IMR-90 (cell line): ENCODE measurements around the gene HAVCR2.

Experiments
- BHLHE40 ChIP-seq: fragments of 150-350 bp; IDR thresholded peaks from 2 replicates; pipeline ENCODE4 v1.6.1; 2016; ENCODE audit warnings: mild to moderate bottlenecking, low read depth, low read length
- CEBPB ChIP-seq: IDR thresholded peaks from 2 replicates; pipeline ENCODE4 v1.6.1; 2012; ENCODE audit warnings: low read depth, low read length, improper control_type of control experiment
- CHD1 ChIP-seq: IDR thresholded peaks from 2 replicates; pipeline ENCODE4 v1.6.1; 2012; ENCODE audit warnings: low read depth, low read length, improper control_type of control experiment
- FOS ChIP-seq: fragments of 150-350 bp; IDR thresholded peaks from 2 replicates; pipeline ENCODE4 v1.6.1; 2016; ENCODE audit warnings: low read depth, low read length
- MAZ ChIP-seq: IDR thresholded peaks from 2 replicates; pipeline ENCODE4 v1.6.1; 2012; ENCODE audit warnings: low read depth, mild to moderate bottlenecking, low read length, improper control_type of control experiment, moderate library complexity, borderline replicate concordance
- MXI1 ChIP-seq: IDR thresholded peaks from 2 replicates; pipeline ENCODE4 v1.6.1; 2012; ENCODE audit warnings: low read depth, mild to moderate bottlenecking, low read length, moderate library complexity, borderline replicate concordance
- POLR2A ChIP-seq: IDR thresholded peaks from 2 replicates; pipeline ENCODE4 v1.6.1; 2012; ENCODE audit warnings: mild to moderate bottlenecking, low read depth, low read length
- RAD21 ChIP-seq: IDR thresholded peaks from 2 replicates; pipeline ENCODE4 v1.6.1; 2012; ENCODE audit warnings: low read length, improper control_type of control experiment
- RCOR1 ChIP-seq: IDR thresholded peaks from 2 replicates; pipeline ENCODE4 v1.6.1; 2012; ENCODE audit warnings: mild to moderate bottlenecking, low read length, improper control_type of control experiment; ENCODE audit not compliant: insufficient replicate concordance
- RFX5 ChIP-seq: IDR thresholded peaks from 2 replicates; pipeline ENCODE4 v1.8.0; 2012; ENCODE audit warnings: low read depth, mild to moderate bottlenecking, low read length, moderate library complexity
- TF ChIP-seq, protein P1 (sequence below): fragments of 150-350 bp; IDR thresholded peaks from 2 replicates; pipeline ENCODE4 v1.6.1; 2017; ENCODE audit warnings: mild to moderate bottlenecking, antibody characterized with exemption, low read length, low read depth
- TF ChIP-seq, protein P2 (sequence below): conservative IDR thresholded peaks from 2 replicates; pipeline ENCODE4 v1.5.1; 2012; ENCODE audit warnings: mild to moderate bottlenecking, low read depth, low read length, improper control_type of control experiment

DNA sequence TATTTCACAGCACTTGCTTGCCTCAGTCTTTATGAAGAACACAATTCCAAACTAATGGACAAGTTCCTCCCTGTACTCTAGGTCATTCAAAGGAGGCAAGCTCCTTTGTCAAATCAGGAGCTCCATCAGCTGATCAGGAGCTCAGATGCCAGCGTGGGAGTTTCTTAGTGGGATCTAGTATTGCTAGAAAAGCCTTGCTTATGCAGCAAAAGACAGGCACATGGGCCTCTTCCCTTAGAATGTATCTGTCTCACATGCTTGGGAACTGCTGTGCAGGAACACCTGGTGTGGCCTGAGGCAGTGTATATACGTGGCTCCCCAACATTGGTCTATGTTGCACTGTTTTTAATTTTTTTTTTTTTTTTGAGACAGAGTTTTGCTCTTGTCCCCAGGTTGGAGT is 28.6 kb downstream of the HAVCR2 start:
- TF ChIP-seq BHLHE40, result no peak
- TF ChIP-seq, protein P1, sequence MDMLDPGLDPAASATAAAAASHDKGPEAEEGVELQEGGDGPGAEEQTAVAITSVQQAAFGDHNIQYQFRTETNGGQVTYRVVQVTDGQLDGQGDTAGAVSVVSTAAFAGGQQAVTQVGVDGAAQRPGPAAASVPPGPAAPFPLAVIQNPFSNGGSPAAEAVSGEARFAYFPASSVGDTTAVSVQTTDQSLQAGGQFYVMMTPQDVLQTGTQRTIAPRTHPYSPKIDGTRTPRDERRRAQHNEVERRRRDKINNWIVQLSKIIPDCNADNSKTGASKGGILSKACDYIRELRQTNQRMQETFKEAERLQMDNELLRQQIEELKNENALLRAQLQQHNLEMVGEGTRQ, result no peak
- no peak for TF ChIP-seq RAD21
- TF ChIP-seq, protein P2, sequence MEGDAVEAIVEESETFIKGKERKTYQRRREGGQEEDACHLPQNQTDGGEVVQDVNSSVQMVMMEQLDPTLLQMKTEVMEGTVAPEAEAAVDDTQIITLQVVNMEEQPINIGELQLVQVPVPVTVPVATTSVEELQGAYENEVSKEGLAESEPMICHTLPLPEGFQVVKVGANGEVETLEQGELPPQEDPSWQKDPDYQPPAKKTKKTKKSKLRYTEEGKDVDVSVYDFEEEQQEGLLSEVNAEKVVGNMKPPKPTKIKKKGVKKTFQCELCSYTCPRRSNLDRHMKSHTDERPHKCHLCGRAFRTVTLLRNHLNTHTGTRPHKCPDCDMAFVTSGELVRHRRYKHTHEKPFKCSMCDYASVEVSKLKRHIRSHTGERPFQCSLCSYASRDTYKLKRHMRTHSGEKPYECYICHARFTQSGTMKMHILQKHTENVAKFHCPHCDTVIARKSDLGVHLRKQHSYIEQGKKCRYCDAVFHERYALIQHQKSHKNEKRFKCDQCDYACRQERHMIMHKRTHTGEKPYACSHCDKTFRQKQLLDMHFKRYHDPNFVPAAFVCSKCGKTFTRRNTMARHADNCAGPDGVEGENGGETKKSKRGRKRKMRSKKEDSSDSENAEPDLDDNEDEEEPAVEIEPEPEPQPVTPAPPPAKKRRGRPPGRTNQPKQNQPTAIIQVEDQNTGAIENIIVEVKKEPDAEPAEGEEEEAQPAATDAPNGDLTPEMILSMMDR, result no peak
- TF ChIP-seq POLR2A, result no peak
- TF ChIP-seq RCOR1, result no peak
- no peak for TF ChIP-seq MXI1
- no peak for TF ChIP-seq FOS
- no peak for TF ChIP-seq RFX5
- TF ChIP-seq MAZ, result no peak
- TF ChIP-seq CEBPB, result no peak
- TF ChIP-seq CHD1, result no peak
